Stimulated activated CD8-positive, alpha-beta memory T cell treated with anti-CD3 and anti-CD28 coated beads, Interleukin-7, amount 100 ng/mL, for 24 hours (primary cell): ENCODE results near the gene RRAS.

ENCODE experiments used
- DNase-seq: peaks from one replicate; pipeline ENCODE4 v3.0.0-alpha.2; 2020; ENCODE audit warnings: low read depth

Gene RRAS

GRCh38 chr19:49677231-49677900 is 37.4 kb upstream of the RRAS start, which contains the start of gene PRMT1:
Gene PRMT1, plus strand, starts transcription at chr19:49677271. Its CDS starts 10 bp downstream, at chr19:49677281.
- DNase-seq, result no peak

- peak; percentile 94 for DNase-seq
Measured at GRCh38 chr19:49676784-49677230, 36.9 kb upstream of the RRAS start.

GRCh38 chr19:49676136-49676783 is 36.3 kb upstream of the RRAS start:
- DNase-seq, result no peak

DNA sequence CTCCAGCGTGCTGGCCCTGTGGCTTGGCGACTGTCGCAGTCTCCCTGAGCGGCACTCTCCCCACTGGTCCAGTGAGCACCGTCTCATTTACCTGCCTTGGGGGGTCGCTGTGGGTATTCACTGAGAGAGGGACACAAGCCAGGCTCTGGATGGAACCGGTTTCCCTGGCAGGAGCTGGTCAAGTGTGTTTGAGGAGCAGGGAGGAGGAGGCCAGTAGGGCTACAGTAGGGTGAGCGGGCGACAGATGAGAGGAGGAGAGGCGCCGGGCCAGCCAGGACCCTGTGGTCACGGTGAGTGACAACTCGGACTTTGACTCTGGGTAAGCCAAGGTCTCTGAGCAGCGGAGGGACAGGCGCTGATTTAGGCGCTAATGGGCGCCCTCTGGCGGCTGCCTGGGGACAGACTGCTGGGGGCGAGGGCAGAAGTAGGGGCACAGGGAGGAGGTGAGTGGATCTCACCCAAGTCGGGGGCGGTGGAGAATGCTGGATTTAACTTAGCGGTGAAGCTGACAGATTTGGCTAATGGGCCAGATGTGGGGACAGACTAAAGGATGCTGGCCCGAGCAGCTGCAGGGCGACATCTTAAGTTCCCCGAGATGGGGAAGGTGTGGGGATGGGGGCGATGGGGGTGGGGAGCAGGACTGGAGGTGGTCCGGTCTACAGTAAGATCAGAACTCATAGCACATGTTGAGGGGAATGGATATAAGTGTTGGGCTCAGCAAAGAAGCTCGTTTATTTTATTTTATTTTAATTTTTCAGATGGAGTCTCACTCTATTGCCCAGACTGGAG is 32.4 kb upstream of the RRAS start:
- peak; percentile 64 for DNase-seq

- DNase-seq, result no peak
Measured at GRCh38 chr19:49669516-49669915, 29.6 kb upstream of the RRAS start.

GRCh38 chr19:49667473-49667872 is 27.5 kb upstream of the RRAS start:
- DNase-seq, result no peak

- no peak for DNase-seq
Measured at GRCh38 chr19:49666120-49666444, 26.1 kb upstream of the RRAS start.

GRCh38 chr19:49665351-49666119 is 25.6 kb upstream of the RRAS start, which contains the start of the genes BCL2L12 and IRF3:
Gene BCL2L12, plus strand, starts transcription at chr19:49665933. Its CDS starts 760 bp downstream, at chr19:49666693.
Gene IRF3, minus strand, starts transcription at chr19:49665857. Its CDS starts 1,019 bp downstream, at chr19:49664838.
- DNase-seq, result peak; percentile 98

DNA sequence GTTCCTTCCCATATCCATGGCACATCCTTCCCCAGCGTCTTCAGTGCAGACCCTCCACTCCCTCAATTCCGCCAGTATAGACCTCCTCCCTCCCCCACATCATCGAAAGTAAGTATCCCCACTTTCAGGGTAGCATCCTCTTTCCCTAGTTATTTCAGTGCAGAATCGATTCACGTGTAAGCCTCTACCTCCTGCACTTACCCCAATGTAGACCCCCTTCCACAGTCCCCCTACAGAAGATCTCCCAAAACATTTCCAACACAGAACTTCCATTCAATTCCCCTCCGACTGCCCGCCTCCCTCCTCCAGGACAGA is 25.1 kb upstream of the RRAS start:
- DNase-seq, result no peak

DNA sequence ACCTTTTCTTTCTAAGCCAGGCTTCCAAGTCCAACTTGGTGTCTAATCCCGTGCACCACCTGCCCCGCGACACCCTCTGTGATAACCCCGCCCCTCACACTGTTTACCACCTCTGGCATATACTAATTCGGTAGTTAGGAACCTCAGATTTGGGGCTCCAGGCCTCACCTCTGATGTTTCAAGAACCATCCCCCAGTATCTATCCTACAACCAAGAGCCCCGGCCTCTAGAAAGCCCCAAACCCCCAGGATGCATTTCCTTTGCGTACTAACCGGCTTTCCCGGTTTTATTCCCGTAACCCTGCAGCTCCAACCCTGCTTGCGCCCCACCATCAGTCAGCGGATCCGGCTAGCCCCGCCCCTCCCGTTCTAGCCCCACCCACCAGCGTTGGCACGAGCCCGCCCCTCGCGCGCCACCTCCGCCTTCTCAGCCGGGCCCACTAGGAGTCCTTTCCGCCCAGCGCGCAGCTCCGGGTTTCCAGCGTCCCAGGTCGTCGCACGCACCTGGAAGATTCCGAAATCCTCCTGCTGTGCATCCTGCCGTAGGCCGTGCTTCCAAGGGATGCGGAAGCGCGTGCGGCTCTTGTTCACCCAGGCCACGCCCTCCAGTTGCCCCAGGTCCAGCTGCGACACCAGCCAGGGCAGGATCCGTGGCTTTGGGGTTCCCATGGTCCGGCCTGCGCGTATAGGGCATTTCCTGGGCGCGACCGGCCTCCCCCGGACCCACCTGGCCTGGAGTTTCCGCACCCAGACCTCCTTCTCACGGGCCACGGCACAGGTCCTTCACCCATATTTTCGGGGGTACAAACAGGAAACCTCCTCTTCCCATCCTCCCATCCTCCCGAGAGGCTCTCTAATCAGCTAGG is 24.5 kb upstream of the RRAS start:
- peak; percentile 91 for DNase-seq

DNA sequence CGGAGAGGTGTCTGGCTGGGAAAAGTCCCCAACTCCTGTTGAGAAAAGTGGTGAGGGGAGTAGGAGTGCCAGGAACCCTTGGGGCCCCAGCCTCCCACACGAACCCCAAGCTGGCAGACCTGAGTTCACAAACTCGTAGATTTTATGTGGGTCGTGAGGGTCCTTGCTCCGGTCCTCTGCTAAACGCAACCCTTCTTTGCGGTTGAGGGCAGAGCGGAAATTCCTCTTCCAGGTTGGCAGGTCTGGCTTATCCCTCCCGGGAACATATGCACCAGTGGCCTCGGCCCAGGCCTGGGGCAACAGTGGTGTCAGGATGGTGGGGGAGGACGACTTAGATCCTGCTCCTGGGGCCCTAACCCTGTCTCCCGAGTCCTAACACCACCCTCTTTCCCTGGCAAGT is 23.3 kb upstream of the RRAS start:
- DNase-seq, result no peak

DNA sequence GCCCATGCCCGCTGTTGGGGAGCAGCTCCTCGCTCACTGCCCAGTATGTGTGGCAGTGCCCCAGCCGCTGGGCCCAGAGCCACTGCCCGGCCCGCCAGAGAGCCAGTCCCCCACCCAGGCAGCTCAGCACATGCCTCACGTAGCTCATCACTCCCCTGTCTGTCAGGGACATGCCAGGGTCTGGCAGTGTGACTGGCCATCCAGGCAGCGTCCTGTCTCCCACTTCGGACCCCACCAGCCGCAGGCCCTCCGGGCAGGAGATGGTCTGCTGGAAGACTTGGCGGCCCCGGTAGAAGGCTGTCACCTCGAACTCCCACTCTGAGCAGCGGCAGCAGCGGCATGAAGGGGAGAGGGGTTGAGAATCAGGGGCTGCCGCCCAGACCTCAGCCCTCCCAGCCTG is 22.1 kb upstream of the RRAS start:
- DNase-seq, result no peak

DNA sequence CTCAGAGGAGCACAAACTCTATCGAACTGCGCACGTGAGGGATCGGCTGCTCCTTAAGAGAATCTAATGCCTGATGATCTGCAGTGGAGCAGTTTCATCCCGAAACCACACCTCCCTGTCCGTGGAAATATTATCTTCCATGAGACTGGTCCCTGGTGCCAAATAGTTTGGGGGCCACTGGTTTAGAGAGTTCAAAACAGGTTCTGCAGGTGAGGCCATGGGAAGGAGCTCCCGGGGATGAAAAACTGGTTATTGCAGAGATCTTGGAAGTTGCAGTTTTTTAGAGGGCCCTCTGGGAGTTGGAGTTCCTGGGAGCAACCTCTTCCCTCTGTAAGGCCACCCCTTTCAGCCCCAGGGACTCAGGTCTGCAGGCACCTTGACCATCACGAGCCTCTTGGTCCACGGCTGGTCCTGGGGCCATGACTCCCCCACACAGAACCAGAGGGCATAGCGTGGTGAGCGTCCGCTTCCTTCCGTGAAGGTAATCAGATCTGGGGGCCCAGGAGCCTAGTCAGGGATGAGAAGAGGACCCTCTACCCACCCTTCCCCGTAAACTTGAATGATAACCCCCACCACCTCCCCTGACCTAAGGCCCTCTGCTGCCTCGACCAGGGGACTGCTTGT is 20.5 kb upstream of the RRAS start:
- DNase-seq, result no peak

DNA sequence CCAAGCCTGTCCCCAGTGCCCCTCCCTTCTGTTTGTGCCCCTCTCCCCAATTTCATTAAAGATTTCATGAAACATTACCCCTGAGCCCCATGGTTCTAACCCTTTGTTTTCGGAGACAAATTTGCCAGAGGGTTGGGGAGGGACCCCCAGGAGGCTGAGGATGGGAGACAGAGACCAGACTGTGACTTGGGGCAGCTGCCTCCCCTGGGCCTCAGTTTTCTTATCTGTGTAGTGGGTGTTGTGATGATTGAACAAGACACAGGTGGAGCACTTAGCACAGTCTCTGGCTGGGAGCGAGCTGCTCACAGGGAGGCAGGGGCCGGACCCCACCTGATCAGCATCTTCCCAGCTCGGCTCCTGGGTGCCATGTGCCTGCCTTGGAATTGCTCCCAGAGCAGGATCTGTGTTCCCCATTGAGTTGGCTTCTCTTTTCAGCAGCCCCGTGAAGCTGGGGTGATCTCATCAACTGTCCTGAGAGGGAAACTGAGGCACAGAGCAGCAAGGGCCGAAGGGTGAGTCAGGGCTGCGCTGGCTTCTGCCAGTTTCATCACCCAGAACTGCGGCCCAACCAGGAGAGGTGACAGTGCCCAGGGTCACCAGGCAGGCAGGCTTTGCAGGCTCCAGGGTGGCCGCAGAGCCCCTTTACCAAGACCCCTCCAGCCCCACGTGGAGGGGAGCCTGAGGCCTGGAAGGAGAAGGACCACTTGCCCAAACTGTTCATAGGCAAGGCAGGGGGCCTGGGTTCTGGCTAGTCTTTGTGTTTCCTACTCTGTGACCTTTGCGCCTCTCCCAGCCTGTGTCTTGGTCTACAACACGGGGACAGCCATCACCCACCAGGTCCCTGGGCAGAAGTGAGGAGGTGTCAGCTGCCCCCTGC is 18.9 kb upstream of the RRAS start:
- no peak for DNase-seq

DNA sequence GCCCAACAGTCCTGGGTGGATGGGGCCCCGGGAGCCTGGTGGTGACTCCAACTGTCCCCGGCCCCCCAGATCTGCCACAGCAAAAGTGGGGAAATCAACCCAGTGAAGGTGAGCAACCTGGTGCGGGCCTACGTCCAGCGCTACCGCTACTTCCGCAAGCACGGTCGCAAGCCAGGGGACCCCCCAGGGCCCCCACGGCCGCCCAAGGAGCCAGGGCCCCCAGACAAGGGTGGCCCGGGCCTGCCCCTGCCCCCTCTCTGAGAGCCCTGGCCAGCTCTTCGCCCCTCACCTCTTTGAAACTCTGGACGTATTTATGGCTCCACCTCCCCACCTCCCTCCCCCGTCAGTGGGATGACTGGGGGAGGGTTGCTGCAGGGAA is 18.2 kb upstream of the RRAS start:
- DNase-seq, result no peak

DNA sequence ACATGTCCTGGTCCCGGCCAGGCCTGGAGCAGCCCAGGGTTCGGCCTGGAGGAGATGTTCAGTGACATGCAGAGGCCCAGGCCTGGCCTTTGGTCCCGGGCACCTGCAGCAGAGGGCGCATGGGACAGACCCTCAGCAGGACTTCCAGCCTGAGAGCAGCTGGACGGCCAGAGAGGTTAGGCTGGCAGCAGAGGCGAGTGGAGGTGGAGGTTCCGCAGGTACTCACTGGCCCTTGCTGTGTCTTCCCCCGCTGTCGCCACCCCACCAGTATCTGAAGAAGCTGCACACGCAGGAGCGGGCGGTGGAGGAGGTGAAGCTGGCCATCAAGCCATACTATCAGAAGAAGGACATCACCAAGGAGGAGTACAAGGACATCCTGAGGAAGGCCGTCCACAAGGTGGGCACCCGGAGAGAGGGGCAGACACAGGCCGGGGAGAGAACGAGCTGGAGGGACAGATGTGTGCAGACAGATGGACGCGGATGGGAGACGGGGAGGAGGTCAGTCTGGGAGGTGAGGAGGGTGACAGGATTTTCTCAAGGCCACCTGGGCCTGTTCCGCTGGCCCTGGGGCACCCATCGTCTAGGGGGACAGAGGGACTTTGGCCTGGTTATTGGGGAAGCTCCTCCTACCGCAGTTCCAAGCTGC is 17.7 kb upstream of the RRAS start:
- DNase-seq, result no peak

GRCh38 chr19:49656456-49657109 is 16.6 kb upstream of the RRAS start:
- DNase-seq, result no peak

- no peak for DNase-seq
Measured at GRCh38 chr19:49655570-49656455, 15.9 kb upstream of the RRAS start.
